ENCODE results near the gene NHERF1. TPM values are rescaled to one million over a fixed set of nuclear protein-coding genes. Genes with fewer than 3 reads are reported as not detected.
A peak's percentile ranks its signal among the peaks of the same experiment; 100 is the strongest.

Gene NHERF1
- total RNA-seq, 2 experiments from 2014 or later, result 115 to 170 TPM

DNA sequence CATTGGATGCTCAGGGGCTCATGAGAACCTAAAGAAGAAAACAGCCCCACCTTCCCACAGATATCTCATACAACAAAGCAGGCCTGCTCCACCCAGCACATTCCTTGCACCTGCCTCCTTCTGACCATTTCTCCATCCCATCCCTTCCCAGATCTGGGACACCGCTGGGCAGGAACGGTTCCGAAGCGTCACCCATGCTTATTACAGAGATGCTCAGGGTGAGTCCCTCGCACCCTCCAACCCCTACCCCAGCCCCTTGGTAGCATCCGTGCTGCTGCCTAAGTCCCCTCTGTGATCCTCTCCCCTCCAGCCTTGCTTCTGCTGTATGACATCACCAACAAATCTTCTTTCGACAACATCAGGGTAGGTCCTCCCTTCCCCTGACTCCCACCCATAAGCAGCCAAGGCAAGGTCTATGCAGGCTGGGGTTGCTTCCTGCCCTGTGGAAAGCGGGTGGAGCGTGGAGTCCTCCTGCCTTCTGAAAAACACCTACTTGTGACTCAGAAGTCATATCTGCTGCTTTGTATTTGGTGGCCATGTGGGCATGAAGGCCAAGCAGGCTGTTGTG is 5.4 kb upstream of the NHERF1 start:
- Mint-ChIP-seq H3K36me3 (ENCODE audit: low read depth) (no peaks in the 10 kb centered on the region), H3K27me3 (no peaks in the 10 kb centered on the region), H3K27ac (peak overlapping the region; percentile 88), H3K4me1 (peaks cover 81% of the 10 kb centered on the region), H3K9me3 (ENCODE audit: low read depth) (no peaks in the 10 kb centered on the region), H3K4me3 (no peak overlapping the region)
- intact Hi-C loops (cut with DNase I, micrococcal nuclease), result no loop called here
- ChIA-PET CTCF (interaction anchor here (0.8 to 2.8 kb wide), 7 partner anchors 11 to 167 kb away, joined by 3 to 18 read pairs (median 8); no protein-coding TSS in a partner anchor), POLR2A (no interaction called here)
- ATAC-seq, result no peak
- no peak for DNase-seq

DNA sequence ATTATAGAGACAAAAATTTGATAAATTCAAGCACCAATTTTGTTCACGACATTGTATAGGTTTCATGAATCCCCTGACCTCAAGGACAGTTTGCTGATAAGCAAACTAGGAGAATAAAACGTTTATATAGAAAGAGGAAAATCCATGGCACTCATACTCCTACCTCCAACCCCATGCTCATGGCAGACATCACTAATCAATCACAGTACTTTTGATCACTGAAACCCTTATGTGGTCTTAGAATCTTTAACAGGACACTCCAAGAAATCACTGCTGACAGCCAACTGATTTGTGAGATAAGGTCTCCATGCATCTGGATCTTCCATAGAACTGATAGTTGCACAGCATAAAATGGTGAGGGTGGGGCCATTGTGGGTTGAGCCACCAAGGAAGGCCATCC is 4.7 kb upstream of the NHERF1 start:
- ChIA-PET CTCF (interaction anchor here (0.6 to 6.7 kb wide), 10 partner anchors 14 to 538 kb away, joined by 3 to 93 read pairs (median 12); partner anchors contain the start of gene NAT9), POLR2A (no interaction called here)
- Mint-ChIP-seq H3K4me3 (no peak overlapping the region), H3K27ac (no peak overlapping the region), H3K27me3 (no peaks in the 10 kb centered on the region), H3K9me3 (ENCODE audit: low read depth) (no peaks in the 10 kb centered on the region), H3K4me1 (peaks cover 74% of the 10 kb centered on the region), H3K36me3 (ENCODE audit: low read depth) (no peaks in the 10 kb centered on the region)
- DNase-seq (no peak), ATAC-seq (no peak)
- intact Hi-C loops (cut with DNase I, micrococcal nuclease), result loop anchor here (1.0 to 2.0 kb wide), 8 partner anchors 15 to 215 kb away; no protein-coding TSS in a partner anchor

DNA sequence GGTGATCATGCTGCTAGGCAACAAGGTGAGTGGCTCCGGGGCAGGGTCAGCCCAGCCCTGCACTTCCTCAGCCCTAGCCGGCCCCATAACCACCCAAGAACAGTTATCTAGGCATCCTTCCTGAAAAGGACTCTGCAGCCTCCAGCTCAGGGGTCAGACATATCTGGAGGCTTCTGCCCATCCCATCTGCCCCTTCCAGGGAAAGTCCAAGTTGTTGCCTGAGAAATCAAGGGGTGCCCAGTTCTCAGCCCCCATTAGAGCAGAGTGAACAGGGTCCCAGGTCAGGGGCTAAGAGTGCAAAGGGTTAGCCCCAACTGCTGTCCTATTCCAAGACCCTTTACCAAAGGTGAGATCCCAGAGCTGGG is 4.1 kb upstream of the NHERF1 start:
- DNase-seq, result no peak
- Mint-ChIP-seq H3K4me1 (peaks cover 68% of the 10 kb centered on the region), H3K4me3 (no peak overlapping the region), H3K27me3 (no peaks in the 10 kb centered on the region), H3K27ac (no peak overlapping the region), H3K9me3 (ENCODE audit: low read depth) (no peaks in the 10 kb centered on the region), H3K36me3 (ENCODE audit: low read depth) (no peaks in the 10 kb centered on the region)
- ChIA-PET CTCF (interaction anchor here (0.6 to 6.7 kb wide), 14 partner anchors 7 to 546 kb away, joined by 3 to 93 read pairs (median 8); partner anchors contain the start of genes NAT9 and RAB37), POLR2A (no interaction called here)
- intact Hi-C loops (cut with DNase I, micrococcal nuclease), result loop anchor here (1.0 to 2.0 kb wide), 8 partner anchors 14 to 214 kb away; no protein-coding TSS in a partner anchor
- no peak for ATAC-seq

DNA sequence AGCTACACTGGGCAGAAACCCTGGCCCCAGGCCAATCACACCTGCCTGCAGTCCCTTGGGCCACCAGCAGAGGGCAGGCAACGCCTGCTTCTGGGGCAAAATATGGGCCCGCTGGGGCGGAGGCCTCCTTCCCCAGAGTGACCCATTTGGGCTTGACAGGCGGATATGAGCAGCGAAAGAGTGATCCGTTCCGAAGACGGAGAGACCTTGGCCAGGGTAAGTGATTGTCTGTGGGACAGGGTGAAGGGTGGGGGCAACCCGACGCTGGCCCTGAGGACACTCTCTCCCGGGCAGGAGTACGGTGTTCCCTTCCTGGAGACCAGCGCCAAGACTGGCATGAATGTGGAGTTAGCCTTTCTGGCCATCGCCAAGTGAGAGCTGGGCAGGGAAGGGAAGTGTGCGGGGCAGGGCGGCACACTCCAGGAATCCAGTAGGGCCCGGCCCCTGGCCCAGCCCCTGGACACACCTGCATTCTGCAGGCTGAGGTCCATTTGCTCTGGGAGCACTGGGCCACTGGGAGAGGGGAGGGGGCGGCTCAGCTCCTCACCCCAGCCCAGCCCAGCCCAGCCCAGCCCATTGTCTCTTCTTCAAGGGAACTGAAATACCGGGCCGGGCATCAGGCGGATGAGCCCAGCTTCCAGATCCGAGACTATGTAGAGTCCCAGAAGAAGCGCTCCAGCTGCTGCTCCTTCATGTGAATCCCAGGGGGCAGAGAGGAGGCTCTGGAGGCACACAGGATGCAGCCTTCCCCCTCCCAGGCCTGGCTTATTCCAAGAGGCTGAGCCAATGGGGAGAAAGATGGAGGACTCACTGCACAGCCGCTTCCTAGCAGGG is 3.5 kb upstream of the NHERF1 start:
- peak; percentile 8 for ATAC-seq
- CTCF ChIA-PET, result interaction anchor here (0.5 to 6.7 kb wide), 24 partner anchors 8 to 546 kb away, joined by 3 to 93 read pairs (median 4); partner anchors contain the start of genes FDXR, NAT9 and RAB37
- DNase-seq, result peak; percentile 91
- Mint-ChIP-seq H3K36me3 (ENCODE audit: low read depth) (peaks cover 5% of the 10 kb centered on the region), H3K4me1 (peaks cover 63% of the 10 kb centered on the region), H3K4me3 (no peak overlapping the region), H3K9me3 (ENCODE audit: low read depth) (no peaks in the 10 kb centered on the region), H3K27me3 (no peaks in the 10 kb centered on the region), H3K27ac (peak overlapping the region; percentile 56)
- POLR2A ChIA-PET, result interaction anchor here (0.6 to 1.4 kb wide), 2 partner anchors 44 to 128 kb away, joined by 7 read pairs; partner anchors contain the start of gene FDXR
- intact Hi-C loops (cut with DNase I, micrococcal nuclease), result loop anchor here (1.0 to 5.0 kb wide), 9 partner anchors 14 to 437 kb away; partner anchors contain the start of gene SUMO2 (in 1 of the 2)

DNA sequence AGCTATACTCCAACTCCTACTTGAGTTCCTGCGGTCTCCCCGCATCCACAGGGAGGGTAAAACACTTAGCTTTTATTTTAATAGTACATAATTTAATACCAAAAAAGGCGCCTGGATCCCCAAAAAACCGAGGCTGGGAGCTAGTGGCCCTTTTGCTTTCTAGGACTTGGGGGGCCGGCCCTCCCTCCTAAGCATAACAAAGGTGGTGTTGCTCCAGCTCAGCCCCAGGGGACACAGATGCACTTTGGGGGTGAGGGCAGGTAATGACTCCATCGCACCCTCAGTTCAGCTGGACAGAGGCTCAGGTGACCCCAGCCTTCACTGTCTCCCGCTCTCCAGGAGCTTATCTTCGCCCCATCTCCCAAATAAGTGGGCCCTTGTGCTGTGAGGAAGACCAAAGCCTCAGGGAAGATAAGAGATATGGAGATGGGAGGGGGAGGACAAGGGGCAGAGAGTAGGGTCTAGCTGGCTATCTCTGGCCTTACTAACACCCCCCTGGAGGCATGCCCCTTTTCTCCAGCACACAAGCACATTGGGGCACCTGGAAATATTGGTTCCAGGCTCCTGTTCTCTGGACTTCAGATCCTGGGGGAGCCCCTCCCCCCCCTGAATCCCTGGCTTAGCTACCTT is 2.8 kb upstream of the NHERF1 start:
- CTCF ChIA-PET, result interaction anchor here (0.5 to 6.7 kb wide), 22 partner anchors 9 to 381 kb away, joined by 3 to 93 read pairs (median 4); partner anchors contain the start of genes FDXR, NAT9 and RAB37
- Mint-ChIP-seq H3K9me3 (ENCODE audit: low read depth) (no peaks in the 10 kb centered on the region), H3K4me1 (peaks cover 56% of the 10 kb centered on the region), H3K4me3 (no peak overlapping the region), H3K27me3 (no peaks in the 10 kb centered on the region), H3K36me3 (ENCODE audit: low read depth) (peaks cover 11% of the 10 kb centered on the region), H3K27ac (no peak overlapping the region)
- DNase-seq (no peak), ATAC-seq (no peak)
- POLR2A ChIA-PET, result interaction anchor here (0.6 to 1.4 kb wide), 2 partner anchors 43 to 128 kb away, joined by 7 read pairs; partner anchors contain the start of gene FDXR
- intact Hi-C loops (cut with DNase I, micrococcal nuclease), result loop anchor here (2.0 to 5.0 kb wide), 5 partner anchors 13 to 437 kb away; partner anchors contain the start of gene SUMO2 (in 1 of the 2)

DNA sequence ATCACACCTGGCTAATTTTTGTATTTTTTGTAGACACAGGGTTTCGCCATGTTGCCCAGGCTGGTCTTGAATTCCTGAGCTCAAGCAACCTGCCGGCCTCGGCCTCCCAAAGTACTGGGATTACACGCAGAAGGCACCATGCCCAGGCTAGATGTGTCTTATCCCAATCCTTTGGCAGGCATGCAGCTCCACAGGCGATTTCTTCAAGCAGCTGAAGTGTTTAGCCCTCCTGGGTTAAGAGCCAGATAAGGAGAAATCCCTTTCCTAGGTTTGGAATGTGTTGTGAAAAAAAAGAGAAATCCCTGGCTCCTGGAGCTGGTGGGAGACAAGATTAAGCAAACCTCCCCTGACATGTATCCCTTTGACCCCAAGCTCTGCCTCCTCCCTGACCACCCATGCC is 2.1 kb upstream of the NHERF1 start:
- Mint-ChIP-seq H3K27ac (peak overlapping the region; percentile 51), H3K27me3 (no peaks in the 10 kb centered on the region), H3K9me3 (ENCODE audit: low read depth) (no peaks in the 10 kb centered on the region), H3K36me3 (ENCODE audit: low read depth) (peaks cover 18% of the 10 kb centered on the region), H3K4me3 (no peak overlapping the region), H3K4me1 (peaks cover 57% of the 10 kb centered on the region)
- intact Hi-C loops (cut with DNase I, micrococcal nuclease), result loop anchor here in 1 of 2 experiments (5.0 kb wide), 1 partner anchor 436 kb away; the partner anchor contains the start of gene SUMO2
- ATAC-seq, result no peak
- CTCF ChIA-PET, result interaction anchor here (0.7 to 6.7 kb wide), 9 partner anchors 9 to 214 kb away, joined by 3 to 93 read pairs (median 31); partner anchors contain the start of genes NAT9 and RAB37
- POLR2A ChIA-PET, result interaction anchor here (1.4 kb wide), 1 partner anchor 127 kb away, joined by 7 read pairs; the partner anchor contains the start of gene FDXR
- DNase-seq, result no peak

DNA sequence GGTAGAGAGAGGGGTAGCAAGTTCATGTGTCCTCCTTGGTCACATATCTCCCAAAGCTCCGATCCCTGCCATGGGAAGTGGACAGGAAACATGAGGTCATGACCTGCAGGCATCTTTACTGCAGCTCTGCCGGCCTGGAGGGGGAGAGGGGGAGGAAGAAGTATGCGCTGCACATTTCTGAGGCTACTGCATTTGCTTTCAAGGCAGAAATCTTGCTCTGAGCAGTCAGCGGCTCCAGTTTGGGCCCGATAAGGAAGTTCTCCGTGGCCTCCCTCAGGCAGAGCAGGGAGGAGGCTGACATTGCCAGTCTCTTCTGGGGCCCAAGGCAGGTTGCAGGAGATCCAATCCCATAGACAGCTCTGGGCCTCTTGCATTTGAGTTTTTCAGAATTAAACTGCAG is 1.5 kb upstream of the NHERF1 start:
- H3K9me3 Mint-ChIP-seq (ENCODE audit: low read depth), result no peaks in the 10 kb centered on the region
- DNase-seq (no peak), ATAC-seq (no peak)
- POLR2A ChIA-PET, result interaction anchor here (0.6 to 0.7 kb wide), 2 partner anchors 9 to 455 kb away, joined by 3 read pairs; no protein-coding TSS in a partner anchor
- H3K27ac Mint-ChIP-seq, result peak overlapping the region; percentile 51
- peaks cover 56% of the 10 kb centered on the region for H3K4me1 Mint-ChIP-seq
- CTCF ChIA-PET, result interaction anchor here (0.8 to 6.7 kb wide), 9 partner anchors 10 to 119 kb away, joined by 3 to 93 read pairs (median 31); partner anchors contain the start of genes NAT9 and RAB37
- no peaks in the 10 kb centered on the region for H3K27me3 Mint-ChIP-seq
- peaks cover 20% of the 10 kb centered on the region for H3K36me3 Mint-ChIP-seq (ENCODE audit: low read depth)
- intact Hi-C loops (cut with DNase I, micrococcal nuclease), result loop anchor here in 1 of 2 experiments (5.0 kb wide), 1 partner anchor 435 kb away; the partner anchor contains the start of gene SUMO2
- peak overlapping the region; percentile 66 for H3K4me3 Mint-ChIP-seq

DNA sequence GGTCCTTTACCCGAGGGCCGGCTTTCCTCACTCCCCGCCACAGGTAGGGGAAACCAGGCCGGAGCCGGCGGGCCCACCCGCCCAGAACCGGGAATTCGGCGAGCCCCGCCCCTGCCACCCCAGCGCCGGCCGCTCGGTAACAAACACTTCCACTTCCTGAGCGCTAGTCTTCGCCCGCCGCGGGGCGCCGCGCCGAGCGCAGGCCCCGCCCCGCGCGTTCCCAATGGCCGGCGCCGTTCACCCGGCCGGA is 224 bp upstream of the NHERF1 start:
- ATAC-seq (no peak), DNase-seq (no peak)
- Mint-ChIP-seq H3K27ac (no peak overlapping the region), H3K4me3 (peak overlapping the region; percentile 66), H3K36me3 (ENCODE audit: low read depth) (peaks cover 31% of the 10 kb centered on the region), H3K4me1 (peaks cover 56% of the 10 kb centered on the region), H3K27me3 (no peaks in the 10 kb centered on the region), H3K9me3 (ENCODE audit: low read depth) (no peaks in the 10 kb centered on the region)
- ChIA-PET CTCF (interaction anchor here (4.3 to 6.7 kb wide), 4 partner anchors 9 to 114 kb away, joined by 31 to 93 read pairs (median 58); partner anchors contain the start of gene NAT9), POLR2A (no interaction called here)
- intact Hi-C loops (cut with DNase I, micrococcal nuclease), result loop anchor here (1.0 to 5.0 kb wide), 6 partner anchors 28 to 545 kb away; partner anchors contain the start of genes NAT9 (in 2 of the 2), KCTD2 (in 1 of the 2), RPL38 (in 1 of the 2) and SUMO2 (in 1 of the 2)

DNA sequence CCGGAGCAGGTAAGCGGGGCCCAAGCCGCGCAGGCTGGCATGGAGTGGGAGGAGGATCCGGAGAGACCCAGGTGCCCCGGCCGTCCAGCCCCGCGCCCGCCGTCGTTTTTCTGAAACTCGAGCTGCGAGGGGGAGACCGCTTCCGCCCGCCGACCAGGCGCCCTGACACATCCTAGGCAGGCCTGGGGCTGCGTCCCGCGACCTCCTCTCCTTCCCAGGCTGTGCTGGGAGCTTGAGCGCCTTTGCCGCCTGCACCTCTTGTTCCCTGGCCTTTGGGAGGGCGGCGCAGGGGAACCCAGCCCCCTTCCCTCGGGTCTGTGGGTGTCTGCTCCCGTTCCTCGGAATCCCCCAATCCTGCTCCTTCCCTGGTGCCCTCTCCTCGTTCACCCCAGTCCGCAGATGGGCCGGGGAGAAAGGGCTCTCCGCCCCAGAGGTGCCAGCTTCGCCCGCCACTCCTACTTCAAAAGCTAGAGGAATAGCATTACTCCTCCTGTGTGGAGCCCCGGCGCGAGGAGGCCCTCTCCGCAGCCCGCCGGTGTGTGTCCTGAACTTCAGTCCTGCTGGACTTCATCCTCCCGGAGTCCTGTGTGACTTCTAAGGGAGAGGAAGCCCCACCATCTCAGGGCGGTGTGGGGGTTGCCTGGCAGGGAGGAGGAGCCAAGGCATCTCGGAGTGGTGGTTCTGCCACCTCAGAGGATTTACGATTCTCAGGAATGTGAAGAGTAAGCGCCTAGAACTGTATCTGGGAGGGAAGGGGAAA is 1.0 kb downstream of the NHERF1 start:
- ChIA-PET CTCF (interaction anchor here (0.6 to 6.7 kb wide), 13 partner anchors 8 to 342 kb away, joined by 3 to 82 read pairs (median 4); partner anchors contain the start of genes GRIN2C and RAB37), POLR2A (interaction anchor here (0.5 to 0.7 kb wide), 2 partner anchors 27 to 1387 kb away, joined by 3 to 4 read pairs; partner anchors contain the start of gene NAT9)
- intact Hi-C loops (cut with DNase I, micrococcal nuclease), result loop anchor here in 1 of 2 experiments (1.0 to 5.0 kb wide), 2 partner anchors 9 to 433 kb away; partner anchors contain the start of gene SUMO2
- Mint-ChIP-seq H3K4me1 (peaks cover 55% of the 10 kb centered on the region), H3K27me3 (no peaks in the 10 kb centered on the region), H3K4me3 (peak overlapping the region; percentile 98), H3K27ac (peak overlapping the region; percentile 91), H3K36me3 (ENCODE audit: low read depth) (peaks cover 37% of the 10 kb centered on the region), H3K9me3 (ENCODE audit: low read depth) (no peaks in the 10 kb centered on the region)
- peak; percentile 2 for ATAC-seq
- DNase-seq, result peak; percentile 76

DNA sequence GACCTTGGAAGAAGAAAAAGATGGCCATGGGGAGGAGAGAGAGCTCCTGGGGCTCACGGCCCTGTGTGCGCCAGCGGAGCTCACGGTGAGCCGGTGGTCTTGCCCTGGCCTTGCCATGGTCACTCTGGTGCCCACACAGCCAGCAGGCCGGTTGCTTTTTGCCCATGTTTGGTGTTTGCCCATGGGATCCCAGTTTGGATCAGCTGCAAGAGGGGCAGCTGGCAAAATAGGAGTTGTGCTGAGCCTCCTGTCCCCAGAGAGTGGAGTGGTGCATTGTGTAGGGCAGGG is 1.6 kb downstream of the NHERF1 start:
- peak overlapping the region; percentile 98 for H3K4me3 Mint-ChIP-seq
- no peaks in the 10 kb centered on the region for H3K9me3 Mint-ChIP-seq (ENCODE audit: low read depth)
- H3K36me3 Mint-ChIP-seq (ENCODE audit: low read depth), result peaks cover 40% of the 10 kb centered on the region
- intact Hi-C loops (cut with DNase I, micrococcal nuclease), result loop anchor here in 1 of 2 experiments (1.0 kb wide), 1 partner anchor 8 kb away; no protein-coding TSS in a partner anchor
- H3K27me3 Mint-ChIP-seq, result no peaks in the 10 kb centered on the region
- ChIA-PET POLR2A (no interaction called here), CTCF (interaction anchor here (0.8 to 6.7 kb wide), 10 partner anchors 7 to 184 kb away, joined by 3 to 82 read pairs (median 6); partner anchors contain the start of gene RAB37)
- H3K27ac Mint-ChIP-seq, result peak overlapping the region; percentile 91
- no peak for ATAC-seq
- peaks cover 55% of the 10 kb centered on the region for H3K4me1 Mint-ChIP-seq
- no peak for DNase-seq
